HCT116 (cell line): Measurements from ENCODE around the gene CAMK2D. TPM values are rescaled to one million over a fixed set of nuclear protein-coding genes. Genes with fewer than 3 reads are reported as not detected.
A peak's percentile ranks its signal among the peaks of the same experiment; 100 is the strongest.

Experiments
- ATAC-seq: fragments of 200-7000 bp; cut with Tn5 transposase; 2 replicates; pipeline ENCODE4 v1.9.1; 2020; ENCODE audit warnings: mild to moderate bottlenecking, moderate library complexity
- BruUV-seq: library from RNA; stranded (reverse); fragments of 400-500 nt; replicated peaks from 2 replicates; lab custom pipeline; 2021; lab: Mats Ljungman, UMichigan
- CTCF ChIA-PET: fragments of 300-600 bp; sonication (Branson Sonifier 250); formaldehyde crosslinking; loops from one replicate; lab custom pipeline; 2021; ENCODE audit warnings: antibody characterized with exemption; lab: Charles Lee
- POLR2A ChIA-PET: fragments of 300-600, 350-600 bp; sonication (Branson Sonifier 250); formaldehyde crosslinking; loops from one replicate; lab custom pipeline; 2021; ENCODE audit warnings: antibody characterized with exemption; lab: Charles Lee
- RAD21 ChIA-PET, 2 experiments: fragments of 300-600 bp; sonication (Branson Sonifier 250); formaldehyde crosslinking; loops; one replicate each; lab custom pipeline; 2023; ENCODE audit warnings: low total read pairs in 2 of 2; ENCODE audit not compliant: uncharacterized antibody in 2 of 2, unreplicated experiment in 2 of 2, low non-redundant PET in 1 of 2; lab: Charles Lee
- DNase-seq: peaks from one replicate; pipeline ENCODE4 v3.0.0-alpha.2; 2010; ENCODE audit warnings: low read depth, low spot score
- H2AFZ ChIP-seq: fragments of 200-600 bp; shearing (Covaris generic), sonication (generic); 2 replicates; pipeline ENCODE4 v1.6.1; 2017; ENCODE audit warnings: low read depth, mixed run types, mixed read lengths, antibody characterized with exemption, low read length; ENCODE audit not compliant: poor library complexity, severe bottlenecking
- H3K27ac ChIP-seq: 2 replicates; pipeline ENCODE4 v1.5.1; 2012; ENCODE audit warnings: low read depth, low read length
- H3K27me3 ChIP-seq: fragments of 200-600 bp; sonication (generic); 2 replicates; pipeline ENCODE4 v1.6.1; 2016; ENCODE audit warnings: mixed run types, low read length, mixed read lengths; ENCODE audit not compliant: insufficient read depth
- H3K36me3 ChIP-seq, 2 experiments: fragments of 200-500 bp in 1 of 2; fragments of 200-600 bp in 1 of 2; sonication (Bioruptor generic) in 1 of 2; sonication (generic) in 1 of 2; 2 replicates each; pipeline versions ENCODE4 v1.5.1 to v1.6.1; 2014 to 2016; ENCODE audit warnings: low read length in 2 of 2, inconsistent platforms in 1 of 2, mixed read lengths in 1 of 2, mixed run types in 1 of 2; ENCODE audit not compliant: insufficient read depth in 2 of 2, control insufficient read depth in 1 of 2
- H3K4me1 ChIP-seq, 2 experiments: fragments of 200-600 bp in 1 of 2; sonication (generic) in 1 of 2; 2 replicates each; pipeline versions ENCODE4 v1.5.1 to v1.6.1; 2012 to 2017; ENCODE audit warnings: low read length in 2 of 2, inconsistent platforms in 1 of 2, mild to moderate bottlenecking in 1 of 2, mixed read lengths in 1 of 2, mixed run types in 1 of 2, moderate library complexity in 1 of 2; ENCODE audit not compliant: insufficient read depth in 2 of 2, control insufficient read depth in 1 of 2
- H3K4me2 ChIP-seq: fragments of 200-600 bp; sonication (generic); 2 replicates; pipeline ENCODE4 v1.6.1; 2017; ENCODE audit warnings: mixed run types, low read length, mixed read lengths
- H3K4me3 ChIP-seq, 2 experiments: fragments of 200-600 bp in 1 of 2; sonication (generic) in 1 of 2; replicated peaks in 1 of 2; 2 replicates each; pipeline ENCODE4 v1.5.1; 2011 to 2016; ENCODE audit warnings: low read length in 2 of 2, control low read depth in 1 of 2, low read depth in 1 of 2, mild to moderate bottlenecking in 1 of 2, mixed read lengths in 1 of 2, mixed run types in 1 of 2
- H3K79me2 ChIP-seq: fragments of 200-600 bp; sonication (generic); 2 replicates; pipeline ENCODE4 v1.6.1; 2017; ENCODE audit warnings: mild to moderate bottlenecking, mixed run types, low read length, moderate library complexity, mixed read lengths; ENCODE audit not compliant: insufficient read depth
- H3K9ac ChIP-seq: fragments of 200-600 bp; sonication (generic); 2 replicates; pipeline ENCODE4 v1.6.1; 2016; ENCODE audit warnings: low read length, mixed read lengths
- H3K9me2 ChIP-seq: fragments of 200-600 bp; sonication (generic), shearing (Covaris generic); 2 replicates; pipeline ENCODE4 v1.6.1; 2017; ENCODE audit warnings: mixed run types, mild to moderate bottlenecking, moderate library complexity; ENCODE audit not compliant: insufficient read depth
- H3K9me3 ChIP-seq, 2 experiments: fragments of 200-500 bp in 1 of 2; fragments of 200-600 bp in 1 of 2; sonication (Bioruptor generic) in 1 of 2; sonication (generic) in 1 of 2; 2 replicates each; pipeline ENCODE4 v1.6.1; 2014 to 2017; ENCODE audit warnings: low read length in 2 of 2, mixed read lengths in 2 of 2, inconsistent platforms in 1 of 2, low read depth in 1 of 2, mild to moderate bottlenecking in 1 of 2, mixed run types in 1 of 2, moderate library complexity in 1 of 2; ENCODE audit not compliant: control insufficient read depth in 1 of 2, insufficient read depth in 1 of 2
- H4K20me1 ChIP-seq: fragments of 200-600 bp; sonication (generic), shearing (Covaris generic); 2 replicates; pipeline ENCODE4 v1.6.1; 2017; ENCODE audit warnings: mixed run types, mild to moderate bottlenecking, moderate library complexity; ENCODE audit not compliant: insufficient read depth
- CBX3 ChIP-seq: IDR thresholded peaks from 2 replicates; pipeline ENCODE4 v1.6.1; 2012; ENCODE audit warnings: low read depth
- CEBPB ChIP-seq: IDR thresholded peaks from 2 replicates; pipeline ENCODE4 v1.6.1; 2012; ENCODE audit warnings: low read depth
- EGR1 ChIP-seq: IDR thresholded peaks from 2 replicates; pipeline ENCODE4 v1.6.1; 2012; ENCODE audit warnings: low read depth
- ELF1 ChIP-seq: IDR thresholded peaks from 2 replicates; pipeline ENCODE4 v1.6.1; 2012; ENCODE audit warnings: low read depth, borderline replicate concordance
- EZH2 ChIP-seq: fragments of 200-600 bp; sonication (generic); IDR thresholded peaks from 2 replicates; pipeline ENCODE4 v1.6.1; 2017; ENCODE audit warnings: antibody characterized with exemption, mixed run types
- EZH2phosphoT487 ChIP-seq: fragments of 200-600 bp; IDR thresholded peaks from 2 replicates; pipeline ENCODE4 v1.6.1; 2018; ENCODE audit warnings: antibody characterized with exemption, borderline replicate concordance
- FOSL1 ChIP-seq: IDR thresholded peaks from 2 replicates; pipeline ENCODE4 v1.6.1; 2012; ENCODE audit warnings: low read depth
- JUND ChIP-seq: IDR thresholded peaks from 2 replicates; pipeline ENCODE4 v1.6.1; 2012
- MAX ChIP-seq: IDR thresholded peaks from 2 replicates; pipeline ENCODE4 v1.6.1; 2012
- POLR2AphosphoS5 ChIP-seq: IDR thresholded peaks from 2 replicates; pipeline ENCODE4 v1.6.1; 2011; ENCODE audit warnings: mild to moderate bottlenecking, low read depth, low read length, moderate library complexity
- RAD21 ChIP-seq: IDR thresholded peaks from 2 replicates; pipeline ENCODE4 v1.6.1; 2012; ENCODE audit warnings: low read depth, mild to moderate bottlenecking
- SIN3A ChIP-seq: IDR thresholded peaks from 2 replicates; pipeline ENCODE4 v1.6.1; 2012; ENCODE audit warnings: low read depth
- SP1 ChIP-seq: IDR thresholded peaks from 2 replicates; pipeline ENCODE4 v1.6.1; 2012; ENCODE audit warnings: low read depth
- SRF ChIP-seq: IDR thresholded peaks from 2 replicates; pipeline ENCODE4 v1.6.1; 2012; ENCODE audit warnings: low read depth
- TCF7L2 ChIP-seq: IDR thresholded peaks from 2 replicates; pipeline ENCODE4 v1.7.0; 2011; ENCODE audit warnings: borderline replicate concordance, inconsistent platforms; ENCODE audit not compliant: insufficient read depth, insufficient read length; ENCODE audit errors: extremely low read depth
- YY1 ChIP-seq: IDR thresholded peaks from 2 replicates; pipeline ENCODE4 v1.6.1; 2011; ENCODE audit warnings: low read length, low read depth, moderate library complexity, mild to moderate bottlenecking; ENCODE audit not compliant: insufficient replicate concordance; ENCODE audit errors: extremely low read depth
- ZFX ChIP-seq: fragments of 450-650 bp; IDR thresholded peaks from 2 replicates; pipeline ENCODE4 v1.6.1; 2017
- ZNF274 ChIP-seq: fragments of 200-500 bp; sonication (Bioruptor generic); IDR thresholded peaks from 2 replicates; pipeline ENCODE4 v1.6.1; 2014; ENCODE audit warnings: mild to moderate bottlenecking, low read depth, low read length, inconsistent platforms
- intact Hi-C: fragments of 100-400 bp; cut with micrococcal nuclease; formaldehyde crosslinking; loops from 2 replicates; pipeline ENCODE4 v1.10.0; 2022
- total RNA-seq: library from RNA; stranded (reverse); gene quantifications from one replicate; pipeline ENCODE4 v1.2.1, GENCODE V29; 2021; ENCODE audit not compliant: unreplicated experiment
- TF ChIP-seq, protein P1 (sequence below): IDR thresholded peaks from 2 replicates; pipeline ENCODE4 v1.6.1; 2012
- TF ChIP-seq, protein P2 (sequence below): IDR thresholded peaks from 2 replicates; pipeline ENCODE4 v1.6.1; 2011; ENCODE audit warnings: mild to moderate bottlenecking, low read length, moderate library complexity; ENCODE audit not compliant: insufficient replicate concordance; ENCODE audit errors: extremely low read depth
- TF ChIP-seq, protein P3 (sequence below), 3 experiments: fragments of 200-600 bp in 1 of 3; sonication (generic) in 1 of 3; IDR thresholded peaks in 2 of 3; conservative IDR thresholded peaks in 1 of 3; 2 replicates each; pipeline ENCODE4 v1.5.1; 2012 to 2017; ENCODE audit warnings: low read depth in 2 of 3, low read length in 2 of 3, antibody characterized with exemption in 1 of 3, borderline replicate concordance in 1 of 3, control low read depth in 1 of 3, mild to moderate bottlenecking in 1 of 3, mixed read lengths in 1 of 3, mixed run types in 1 of 3, moderate library complexity in 1 of 3; ENCODE audit not compliant: insufficient read depth in 1 of 3

The CAMK2D gene
- total RNA-seq, 1 experiment from 2014 or later, result 67.0 TPM

DNA sequence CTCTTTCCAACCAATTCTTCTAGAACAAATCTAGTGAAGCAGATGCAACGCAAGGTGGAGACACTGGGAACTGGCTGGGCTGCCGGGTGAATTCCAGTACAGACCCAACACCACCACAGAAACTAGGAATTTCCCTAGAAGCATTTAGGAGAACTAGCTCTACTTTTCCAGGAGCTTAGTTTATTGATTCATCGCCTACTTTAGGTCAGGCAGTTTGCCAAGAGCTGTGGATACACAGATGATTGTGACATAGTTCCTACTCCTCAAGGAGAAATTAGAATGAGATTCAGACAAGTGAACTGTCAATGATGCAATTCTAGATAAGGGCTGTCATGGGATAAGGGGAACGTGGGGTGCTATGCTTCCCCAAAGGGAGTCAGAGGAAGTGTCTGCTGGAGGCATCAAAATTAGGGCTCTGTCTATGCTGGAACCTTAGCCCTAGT lies 350.0 kb downstream of the CAMK2D start:
- Histone ChIP-seq H3K27ac (no peak overlapping the region), H3K27me3 (no peaks in the 10 kb centered on the region), H4K20me1 (no peaks in the 10 kb centered on the region), H3K36me3 (no peaks in the 10 kb centered on the region), H3K9ac (no peak overlapping the region), H2AFZ (no peak overlapping the region), H3K9me3 (no peaks in the 10 kb centered on the region), H3K4me2 (no peak overlapping the region), H3K4me1 (peaks cover 0 to 6% of the 10 kb centered on the region in 2 experiments; a peak in 1 of 4 replicates), H3K9me2 (no peaks in the 10 kb centered on the region), H3K4me3 (no peak overlapping the region), H3K79me2 (no peaks in the 10 kb centered on the region)
- intact Hi-C loops, result no loop called here
- BruUV-seq, result no TSS peak
- POLR2A ChIA-PET, result interaction anchor here (1.2 kb wide), 1 partner anchor 8 kb away, joined by 3 read pairs; no protein-coding TSS in a partner anchor
- DNase-seq (no peak), ATAC-seq (no peak)
- CTCF ChIA-PET, result no interaction called here
- RAD21 ChIA-PET, result no interaction called here
- no peak for TF ChIP-seq TCF7L2
- TF ChIP-seq JUND, result peak; percentile 18; the same call in 1 of the 2 replicates
- TF ChIP-seq EZH2phosphoT487, result no peak
- TF ChIP-seq MAX, result no peak
- TF ChIP-seq ZNF274, result no peak
- no peak for TF ChIP-seq SIN3A
- TF ChIP-seq EZH2, result no peak
- no peak for TF ChIP-seq YY1
- TF ChIP-seq FOSL1, result no peak; the same call in 1 of the 2 replicates
- TF ChIP-seq SP1, result 0 out of 2 replicates have a peak, but pooled peaks have one; percentile 9
- TF ChIP-seq POLR2AphosphoS5, result peak; percentile 32; the same call in 1 of the 2 replicates
- no peak for TF ChIP-seq EGR1
- TF ChIP-seq SRF, result no peak
- TF ChIP-seq ELF1, result no peak
- TF ChIP-seq, protein P1, sequence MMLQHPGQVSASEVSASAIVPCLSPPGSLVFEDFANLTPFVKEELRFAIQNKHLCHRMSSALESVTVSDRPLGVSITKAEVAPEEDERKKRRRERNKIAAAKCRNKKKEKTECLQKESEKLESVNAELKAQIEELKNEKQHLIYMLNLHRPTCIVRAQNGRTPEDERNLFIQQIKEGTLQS, result peak; percentile 56; the same call in 1 of the 2 replicates
- TF ChIP-seq, protein P2, sequence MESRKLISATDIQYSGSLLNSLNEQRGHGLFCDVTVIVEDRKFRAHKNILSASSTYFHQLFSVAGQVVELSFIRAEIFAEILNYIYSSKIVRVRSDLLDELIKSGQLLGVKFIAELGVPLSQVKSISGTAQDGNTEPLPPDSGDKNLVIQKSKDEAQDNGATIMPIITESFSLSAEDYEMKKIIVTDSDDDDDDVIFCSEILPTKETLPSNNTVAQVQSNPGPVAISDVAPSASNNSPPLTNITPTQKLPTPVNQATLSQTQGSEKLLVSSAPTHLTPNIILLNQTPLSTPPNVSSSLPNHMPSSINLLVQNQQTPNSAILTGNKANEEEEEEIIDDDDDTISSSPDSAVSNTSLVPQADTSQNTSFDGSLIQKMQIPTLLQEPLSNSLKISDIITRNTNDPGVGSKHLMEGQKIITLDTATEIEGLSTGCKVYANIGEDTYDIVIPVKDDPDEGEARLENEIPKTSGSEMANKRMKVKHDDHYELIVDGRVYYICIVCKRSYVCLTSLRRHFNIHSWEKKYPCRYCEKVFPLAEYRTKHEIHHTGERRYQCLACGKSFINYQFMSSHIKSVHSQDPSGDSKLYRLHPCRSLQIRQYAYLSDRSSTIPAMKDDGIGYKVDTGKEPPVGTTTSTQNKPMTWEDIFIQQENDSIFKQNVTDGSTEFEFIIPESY, result no peak
- TF ChIP-seq ZFX, result no peak
- peak; percentile 78 for TF ChIP-seq CEBPB
- no peak; the same call in 1 of the 2 replicates for TF ChIP-seq CBX3
- TF ChIP-seq RAD21, result no peak
- TF ChIP-seq, protein P3, sequence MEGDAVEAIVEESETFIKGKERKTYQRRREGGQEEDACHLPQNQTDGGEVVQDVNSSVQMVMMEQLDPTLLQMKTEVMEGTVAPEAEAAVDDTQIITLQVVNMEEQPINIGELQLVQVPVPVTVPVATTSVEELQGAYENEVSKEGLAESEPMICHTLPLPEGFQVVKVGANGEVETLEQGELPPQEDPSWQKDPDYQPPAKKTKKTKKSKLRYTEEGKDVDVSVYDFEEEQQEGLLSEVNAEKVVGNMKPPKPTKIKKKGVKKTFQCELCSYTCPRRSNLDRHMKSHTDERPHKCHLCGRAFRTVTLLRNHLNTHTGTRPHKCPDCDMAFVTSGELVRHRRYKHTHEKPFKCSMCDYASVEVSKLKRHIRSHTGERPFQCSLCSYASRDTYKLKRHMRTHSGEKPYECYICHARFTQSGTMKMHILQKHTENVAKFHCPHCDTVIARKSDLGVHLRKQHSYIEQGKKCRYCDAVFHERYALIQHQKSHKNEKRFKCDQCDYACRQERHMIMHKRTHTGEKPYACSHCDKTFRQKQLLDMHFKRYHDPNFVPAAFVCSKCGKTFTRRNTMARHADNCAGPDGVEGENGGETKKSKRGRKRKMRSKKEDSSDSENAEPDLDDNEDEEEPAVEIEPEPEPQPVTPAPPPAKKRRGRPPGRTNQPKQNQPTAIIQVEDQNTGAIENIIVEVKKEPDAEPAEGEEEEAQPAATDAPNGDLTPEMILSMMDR (IDR thresholded peaks at IDR 0.05 in 2 of 3, conservative IDR thresholded peaks at IDR 0.05 in 1 of 3; ENCODE audit: borderline replicate concordance in 1 of 3, insufficient read depth in 1 of 3, low read depth in 2 of 3, low read length in 2 of 3), result no peak
